Measurements from ENCODE around the gene SUSD4. TPM values are rescaled to one million over a fixed set of nuclear protein-coding genes. Genes with fewer than 3 reads are reported as not detected.

SUSD4 gene
- total RNA-seq, 1 experiment from 2014 or later = 3.5 TPM

DNA sequence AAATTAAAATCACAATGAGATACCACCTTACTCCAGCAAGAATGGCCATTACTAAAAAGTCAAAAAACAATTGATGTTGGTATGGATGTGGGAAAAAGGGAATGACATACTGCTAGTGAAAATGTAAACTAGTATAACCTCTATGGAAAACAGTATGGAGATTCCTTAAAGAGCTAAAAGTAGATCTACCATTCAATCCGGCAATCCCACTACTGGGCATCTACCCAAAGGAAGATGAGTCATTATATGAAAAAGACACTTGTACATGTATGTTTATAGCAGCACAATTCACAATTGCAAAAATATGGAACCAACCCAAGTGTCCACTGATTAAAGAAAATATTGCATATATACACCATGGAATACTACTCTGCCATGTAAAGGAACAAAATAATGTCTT lies 37.2 kb downstream of the SUSD4 start:
- no peak overlapping the region for H4K8ac ChIP-seq (replicated peaks; ENCODE audit: insufficient read length, low read depth, low read length)
- Mint-ChIP-seq H3K9me3 (no peaks in the 10 kb centered on the region), H3K4me3 (no peak overlapping the region), H3K27me3 (ENCODE audit: low read depth) (peaks cover 5% of the 10 kb centered on the region), H3K36me3 (ENCODE audit: insufficient read depth in 1 of 3, low read depth in 3 of 3) (no peaks in the 10 kb centered on the region), H3K27ac (no peak overlapping the region), H3K4me1 (peaks cover 9 to 16% of the 10 kb centered on the region in 2 experiments)
- H3K9me3 ChIP-seq (ENCODE audit: control insufficient read depth, low read depth, low read length) = no peaks in the 10 kb centered on the region
- H4K91ac ChIP-seq (ENCODE audit: insufficient read length, low read depth, low read length) = no peak overlapping the region
- H3K9ac ChIP-seq (ENCODE audit: extremely low read depth, insufficient read length, low read length) = no peak overlapping the region
- no peaks in the 10 kb centered on the region for H3K79me1 ChIP-seq (ENCODE audit: insufficient read depth, low read depth, low read length, poor library complexity, severe bottlenecking)
- H3K4me1 ChIP-seq (ENCODE audit: insufficient read depth, low read length) = no peaks in the 10 kb centered on the region
- no peak overlapping the region for H2BK5ac ChIP-seq (ENCODE audit: insufficient read length, low read length)
- no peak overlapping the region for H3K4me2 ChIP-seq (ENCODE audit: insufficient read depth, insufficient read length, low read length)
- H3K18ac ChIP-seq (ENCODE audit: insufficient read length, low read depth, low read length) = no peak overlapping the region
- no peak overlapping the region for H4K5ac ChIP-seq (ENCODE audit: insufficient read length, low read depth, low read length)
- no peak overlapping the region for H3K27ac ChIP-seq (ENCODE audit: insufficient read length, low read depth, low read length)
- no peak overlapping the region for H3K23ac ChIP-seq (ENCODE audit: insufficient read length, low read depth, low read length)
- WGBS (ENCODE audit: extremely low coverage, insufficient read length, low lambda C conversion rate) = no CpG with 5 or more reads among the region's 1 CpG
- no peak overlapping the region for H2AFZ ChIP-seq (ENCODE audit: low read length)
- no peak overlapping the region for H3K4ac ChIP-seq (ENCODE audit: low read depth, low read length)
- no peak overlapping the region for H2AK5ac ChIP-seq (ENCODE audit: insufficient read length, low read length)
- no peaks in the 10 kb centered on the region; the same call in 1 of the 2 replicates for H3K79me2 ChIP-seq (ENCODE audit: insufficient read depth, low read length)
- H2BK12ac ChIP-seq (ENCODE audit: insufficient read length, low read depth, low read length) = no peak overlapping the region
- H3K27me3 ChIP-seq (ENCODE audit: insufficient read depth, low read length) = no peaks in the 10 kb centered on the region; the same call in 1 of the 2 replicates
- H3T11ph ChIP-seq (ENCODE audit: low read length) = no peak overlapping the region
- H2BK120ac ChIP-seq (ENCODE audit: low read depth, low read length, poor library complexity, severe bottlenecking) = no peak overlapping the region
- H4K20me1 ChIP-seq (ENCODE audit: control insufficient read depth, insufficient read depth, insufficient read length) = no peaks in the 10 kb centered on the region
- no peak overlapping the region for H3K14ac ChIP-seq (ENCODE audit: insufficient read depth, low read length)
- H3K56ac ChIP-seq (ENCODE audit: insufficient read length, low read depth, low read length) = no peak overlapping the region
- H2BK20ac ChIP-seq (ENCODE audit: low read depth, low read length, poor library complexity, severe bottlenecking) = no peak overlapping the region
- no peak overlapping the region for H2BK15ac ChIP-seq (ENCODE audit: low read depth, low read length)
- TF ChIP-seq, protein P1, sequence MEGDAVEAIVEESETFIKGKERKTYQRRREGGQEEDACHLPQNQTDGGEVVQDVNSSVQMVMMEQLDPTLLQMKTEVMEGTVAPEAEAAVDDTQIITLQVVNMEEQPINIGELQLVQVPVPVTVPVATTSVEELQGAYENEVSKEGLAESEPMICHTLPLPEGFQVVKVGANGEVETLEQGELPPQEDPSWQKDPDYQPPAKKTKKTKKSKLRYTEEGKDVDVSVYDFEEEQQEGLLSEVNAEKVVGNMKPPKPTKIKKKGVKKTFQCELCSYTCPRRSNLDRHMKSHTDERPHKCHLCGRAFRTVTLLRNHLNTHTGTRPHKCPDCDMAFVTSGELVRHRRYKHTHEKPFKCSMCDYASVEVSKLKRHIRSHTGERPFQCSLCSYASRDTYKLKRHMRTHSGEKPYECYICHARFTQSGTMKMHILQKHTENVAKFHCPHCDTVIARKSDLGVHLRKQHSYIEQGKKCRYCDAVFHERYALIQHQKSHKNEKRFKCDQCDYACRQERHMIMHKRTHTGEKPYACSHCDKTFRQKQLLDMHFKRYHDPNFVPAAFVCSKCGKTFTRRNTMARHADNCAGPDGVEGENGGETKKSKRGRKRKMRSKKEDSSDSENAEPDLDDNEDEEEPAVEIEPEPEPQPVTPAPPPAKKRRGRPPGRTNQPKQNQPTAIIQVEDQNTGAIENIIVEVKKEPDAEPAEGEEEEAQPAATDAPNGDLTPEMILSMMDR (conservative IDR thresholded peaks at IDR 0.05) = no peak
- no peaks in the 10 kb centered on the region for H3K23me2 ChIP-seq (ENCODE audit: insufficient read length, low read depth, low read length, poor library complexity, severe bottlenecking)
- DNase-seq = no peak
